Measurements from ENCODE around the gene SOX4.

GRCh38 chr6:21608601-21609000 lies 15.1 kb downstream of the SOX4 start:
- TF ChIP-seq CTCF (IDR thresholded peaks at IDR 0.05) (no peak), POLR2A (IDR thresholded peaks at IDR 0.05) (no peak)

All from lower leg skin (tissue), 3 donors.